Measurements from ENCODE around the gene TRAPPC3L.

TRAPPC3L gene

GRCh38 chr6:116556814-116557415, 11.4 kb upstream of the TRAPPC3L start:
- DNase-seq = no peak

- no peak for DNase-seq
Observed at GRCh38 chr6:116556065-116556464, 10.6 kb upstream of the TRAPPC3L start.

- no peak for DNase-seq
Observed at GRCh38 chr6:116553451-116553850, 8.0 kb upstream of the TRAPPC3L start, which contains the start of gene CALHM4. TSS of gene CALHM4 (plus strand) at chr6:116553751. CDS start at chr6:116553794, 43 bp downstream.

- no peak for DNase-seq
Observed at GRCh38 chr6:116550796-116551195, 5.3 kb upstream of the TRAPPC3L start.

DNA sequence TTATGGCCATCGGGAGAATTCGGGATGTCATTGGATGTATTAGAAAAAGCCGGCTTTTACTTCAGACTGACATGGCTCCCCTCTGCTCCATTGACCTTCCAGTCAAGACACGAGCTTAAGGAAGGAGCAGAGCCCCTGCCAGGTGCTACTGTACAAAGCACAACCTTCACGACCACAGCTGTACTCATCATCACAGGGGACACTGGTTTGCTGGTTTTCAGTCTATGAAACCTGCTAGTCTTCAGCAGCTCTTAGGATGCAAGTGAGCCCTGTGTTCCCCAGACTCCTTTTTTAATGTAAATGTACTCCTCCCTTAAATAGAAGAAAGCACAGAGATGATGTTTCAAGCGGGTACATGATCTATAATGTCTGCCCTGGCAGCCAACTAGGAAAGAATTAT, 1.9 kb upstream of the TRAPPC3L start:
- no peak for DNase-seq

DNA sequence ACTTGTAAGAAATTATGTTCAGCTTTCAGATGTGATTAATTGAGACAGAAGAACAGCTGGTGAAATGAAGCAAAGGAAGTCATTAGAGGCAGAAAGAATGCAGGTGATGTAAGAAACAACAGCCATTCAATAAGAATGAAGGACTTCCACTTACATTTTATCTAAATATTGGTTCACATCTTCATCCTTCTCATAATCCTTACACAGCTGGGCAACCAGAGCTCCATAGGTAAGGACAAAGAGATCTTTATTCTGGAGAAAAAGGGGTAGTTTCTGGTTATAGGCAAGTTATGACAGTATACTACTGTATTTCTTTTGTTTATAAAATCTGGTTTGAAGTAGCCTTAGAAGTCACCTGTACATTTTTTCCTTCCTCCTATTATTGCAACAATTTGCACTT, 2.3 kb downstream of the TRAPPC3L start:
- DNase-seq = no peak

DNA sequence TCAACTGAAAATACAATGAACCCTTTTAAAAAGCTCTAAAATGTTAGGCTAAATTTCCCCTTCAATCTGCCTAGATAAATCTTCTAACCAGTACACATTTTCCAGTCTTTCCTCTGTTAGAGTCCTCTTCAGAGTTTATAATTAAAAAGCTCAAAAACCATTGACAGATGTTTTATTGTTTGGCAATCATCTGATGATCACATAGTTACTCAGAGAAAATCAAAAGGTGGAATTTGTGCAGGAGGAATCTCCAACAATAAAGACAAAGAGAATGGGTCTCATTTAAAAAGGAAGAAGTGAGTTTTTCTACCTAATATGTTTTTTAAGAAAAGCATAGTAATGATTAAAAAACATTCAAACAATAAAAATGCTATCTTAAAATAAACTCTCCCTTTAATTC, 3.1 kb downstream of the TRAPPC3L start:
- DNase-seq = no peak

DNA sequence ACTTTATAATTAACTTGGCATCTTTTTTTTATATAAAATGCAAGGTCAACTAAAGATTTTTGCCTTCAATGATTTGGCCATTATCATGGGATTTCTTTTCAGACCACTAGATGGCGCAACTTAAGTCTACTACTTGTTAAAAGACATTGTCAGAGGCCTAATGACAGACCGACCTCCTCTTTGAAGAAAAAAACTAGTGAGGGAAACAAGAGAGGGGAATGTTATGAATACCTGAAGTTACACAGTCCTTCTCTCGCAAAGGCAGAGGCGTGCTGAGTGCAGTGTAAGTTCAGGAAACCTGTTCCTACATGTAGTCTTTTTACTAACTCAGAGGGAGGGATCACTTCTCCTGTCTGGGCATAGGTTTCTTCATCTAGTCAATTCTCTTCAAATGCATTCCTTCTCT, 9.3 kb downstream of the TRAPPC3L start:
- DNase-seq = peak; percentile 64

- DNase-seq = no peak
Observed at GRCh38 chr6:116535109-116535508, 10.4 kb downstream of the TRAPPC3L start.

- no peak for DNase-seq
Observed at GRCh38 chr6:116533233-116533957, 12.1 kb downstream of the TRAPPC3L start.

- DNase-seq = peak; percentile 72
Observed at GRCh38 chr6:116531675-116532570, 13.6 kb downstream of the TRAPPC3L start.

GRCh38 chr6:116530436-116530835, 15.0 kb downstream of the TRAPPC3L start:
- no peak for DNase-seq

GRCh38 chr6:116529466-116530290, 15.8 kb downstream of the TRAPPC3L start:
- DNase-seq = no peak

GRCh38 chr6:116528780-116529179, 16.7 kb downstream of the TRAPPC3L start:
- DNase-seq = no peak

GRCh38 chr6:116528133-116528532, 17.4 kb downstream of the TRAPPC3L start:
- DNase-seq = no peak

DNA sequence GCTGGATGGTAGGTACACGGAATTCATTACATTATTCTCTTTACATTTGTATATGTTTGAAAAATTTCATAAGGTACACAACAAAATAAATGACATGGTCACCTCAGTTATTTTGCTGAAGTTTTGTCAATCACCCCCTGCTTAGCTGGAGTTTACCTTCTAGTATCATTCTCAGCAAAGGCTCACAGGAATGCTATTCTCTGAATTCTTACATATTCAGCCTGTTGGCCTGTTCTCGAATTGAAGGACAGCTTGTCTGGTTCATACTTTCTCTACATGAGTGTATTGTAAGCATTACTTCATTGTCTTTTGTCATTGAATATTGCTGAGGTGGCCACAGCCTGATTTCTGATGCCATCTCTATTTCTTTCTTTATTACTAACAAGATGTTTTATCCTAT, 21.2 kb downstream of the TRAPPC3L start:
- DNase-seq = no peak

GRCh38 chr6:116522896-116523295, 22.6 kb downstream of the TRAPPC3L start:
- DNase-seq = no peak

DNA sequence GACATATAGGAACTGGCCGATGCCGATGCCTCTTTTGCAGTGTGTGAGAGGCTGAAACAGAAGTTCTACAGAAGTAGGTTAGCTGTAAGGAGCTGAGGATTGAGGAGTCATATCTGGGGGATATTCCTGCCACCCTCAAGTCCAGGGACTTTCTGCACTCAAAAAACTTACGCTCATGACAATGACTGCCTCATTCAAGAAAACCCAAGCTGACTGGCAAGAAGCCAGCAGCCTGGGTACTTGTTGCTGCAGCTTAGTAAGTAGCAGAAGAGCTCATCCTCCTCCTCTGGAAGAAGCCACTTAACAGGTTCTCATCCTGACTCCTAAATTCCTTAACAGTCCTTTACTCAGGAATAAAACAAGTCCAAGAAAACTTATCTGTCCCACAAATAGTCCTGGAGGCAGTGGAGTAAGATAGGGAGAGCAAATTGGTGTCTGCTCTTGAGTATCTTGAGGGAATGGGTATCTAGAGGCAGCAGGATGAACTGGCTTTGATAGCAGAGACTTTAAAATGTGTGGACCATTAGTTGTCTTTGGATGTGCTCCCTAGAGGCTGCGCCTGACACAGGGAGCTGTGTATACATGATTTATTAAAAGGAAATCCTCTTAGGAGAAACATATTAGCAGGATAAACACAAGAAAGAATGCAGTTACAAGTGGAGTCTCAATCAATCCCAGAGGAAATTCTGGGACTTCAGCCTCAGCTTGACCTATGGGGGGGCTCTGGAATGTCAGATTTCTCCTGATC, 26.7 kb downstream of the TRAPPC3L start:
- DNase-seq = no peak

DNA sequence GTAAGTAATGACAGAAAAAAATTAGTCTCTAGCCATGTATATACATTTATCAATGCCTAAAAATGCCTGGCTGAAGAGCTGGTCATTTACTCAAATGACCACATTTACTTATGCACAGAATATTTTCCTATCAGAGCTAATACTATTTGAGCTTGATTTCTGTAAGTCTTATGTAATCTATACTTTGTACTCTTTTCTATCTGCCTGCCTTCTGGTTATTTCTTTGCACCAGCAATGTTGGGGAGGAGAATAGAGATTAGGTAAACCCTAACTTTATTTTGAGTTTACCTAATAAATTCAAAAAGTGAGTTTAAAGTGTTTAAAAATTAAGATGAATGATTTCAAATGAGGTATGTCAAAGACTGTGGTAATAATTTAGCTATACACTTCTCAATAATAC, 30.3 kb downstream of the TRAPPC3L start:
- no peak for DNase-seq

DNA sequence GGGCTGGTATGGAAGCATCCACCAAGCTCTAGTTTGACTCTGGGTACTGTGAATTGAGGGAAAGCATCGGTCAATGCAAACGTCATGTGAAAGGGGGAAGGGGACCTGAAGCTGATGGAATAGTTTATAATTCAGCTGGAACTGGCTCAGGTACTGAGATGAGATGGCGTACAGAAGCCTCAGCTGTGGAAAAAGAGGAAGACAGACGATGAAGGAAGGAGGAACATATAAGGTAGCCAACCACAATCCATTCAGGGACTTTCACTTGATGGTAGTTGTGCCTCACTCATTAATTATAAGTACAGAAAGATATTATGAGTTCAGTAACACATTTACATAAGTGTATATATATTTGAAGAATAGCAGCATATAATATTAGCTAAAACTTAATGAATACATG, 31.4 kb downstream of the TRAPPC3L start:
- no peak for DNase-seq

DNA sequence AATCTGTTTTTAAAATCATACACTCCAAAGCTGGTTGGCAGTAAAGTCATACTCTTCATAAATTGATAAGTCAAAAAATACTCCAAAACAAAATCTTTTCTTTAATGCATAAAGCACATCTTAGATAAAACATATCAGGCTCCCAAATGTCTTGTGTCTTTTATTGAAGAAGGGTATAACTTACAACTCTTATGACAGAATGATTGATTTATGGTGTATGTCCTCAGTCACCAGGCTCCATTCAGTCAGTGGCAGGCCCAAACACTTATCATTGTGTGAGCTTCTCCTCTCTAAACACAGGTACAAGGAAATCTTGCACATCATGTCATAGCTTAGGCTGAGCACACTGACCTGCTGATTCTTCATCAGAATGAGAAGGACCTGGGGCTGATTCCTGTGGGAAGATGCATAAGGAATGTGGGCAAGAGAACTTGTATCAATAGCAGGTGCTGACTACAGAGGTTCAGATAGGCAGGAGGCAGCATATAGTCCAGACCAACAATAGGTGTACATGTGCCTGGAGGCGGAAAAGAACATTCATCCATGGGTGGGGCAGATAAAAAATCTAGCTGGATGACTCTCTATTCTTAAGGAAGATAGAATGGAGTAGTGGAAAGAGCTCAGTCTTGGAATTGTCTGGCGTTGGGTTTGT, 32.1 kb downstream of the TRAPPC3L start:
- DNase-seq = no peak

Data from CD4-positive, alpha-beta T cell treated with Interleukin-12 subunit alpha and Interleukin-12 subunit beta, for 1 hour (primary cell).